HEK293T (cell line): ENCODE data around the gene MAEL.
A peak's percentile ranks its signal among the peaks of the same experiment; 100 is the strongest.

ENCODE experiments used
- CTCF ChIA-PET: fragments of 350-600 bp; formaldehyde crosslinking; extraction: SDS; loops from one replicate; lab custom pipeline; 2021; ENCODE audit warnings: antibody characterized with exemption, inconsistent platforms; lab: Yijun Ruan, JAX
- POLR2A ChIA-PET: fragments of 350-600 bp; formaldehyde crosslinking; extraction: SDS; loops from one replicate; lab custom pipeline; 2020; ENCODE audit warnings: antibody characterized with exemption, inconsistent platforms; lab: Yijun Ruan, JAX
- DNase-seq: peaks from one replicate; pipeline ENCODE4 v3.0.0; 2012; ENCODE audit warnings: mixed read lengths; ENCODE audit errors: extremely low spot score
- ARNT ChIP-seq: fragments of 450-650 bp; IDR thresholded peaks from 2 replicates; pipeline ENCODE4 v1.6.1; 2017; ENCODE audit warnings: mild to moderate bottlenecking
- BHLHE40 ChIP-seq: fragments of 450-650 bp; IDR thresholded peaks from 2 replicates; pipeline ENCODE4 v1.6.1; 2016; ENCODE audit warnings: mild to moderate bottlenecking, moderate library complexity, borderline replicate concordance
- CTBP1 ChIP-seq: fragments of 450-650 bp; IDR thresholded peaks from 2 replicates; pipeline ENCODE4 v1.6.1; 2016; ENCODE audit warnings: borderline replicate concordance
- ELF4 ChIP-seq: fragments of 450-650 bp; IDR thresholded peaks from 2 replicates; pipeline ENCODE4 v1.6.1; 2017; ENCODE audit warnings: antibody characterized with exemption
- FOXA1 ChIP-seq: fragments of 450-650 bp; IDR thresholded peaks from 2 replicates; pipeline ENCODE4 v1.6.1; 2016; ENCODE audit warnings: mild to moderate bottlenecking
- FOXK2 ChIP-seq: fragments of 450-650 bp; IDR thresholded peaks from 2 replicates; pipeline ENCODE4 v1.6.1; 2016; ENCODE audit warnings: mild to moderate bottlenecking
- FOXM1 ChIP-seq: fragments of 450-650 bp; IDR thresholded peaks from 2 replicates; pipeline ENCODE4 v1.6.1; 2017; ENCODE audit warnings: mild to moderate bottlenecking, borderline replicate concordance
- HDGF ChIP-seq: fragments of 450-650 bp; IDR thresholded peaks from 2 replicates; pipeline ENCODE4 v1.6.1; 2017; ENCODE audit warnings: antibody characterized with exemption, borderline replicate concordance
- L3MBTL2 ChIP-seq: fragments of 450-650 bp; conservative IDR thresholded peaks from 2 replicates; pipeline ENCODE4 v1.6.1; 2016; ENCODE audit warnings: mild to moderate bottlenecking
- LEF1 ChIP-seq: fragments of 450-650 bp; IDR thresholded peaks from 2 replicates; pipeline ENCODE4 v1.6.1; 2017; ENCODE audit warnings: mild to moderate bottlenecking, borderline replicate concordance
- NFRKB ChIP-seq: fragments of 450-650 bp; IDR thresholded peaks from 2 replicates; pipeline ENCODE4 v1.6.1; 2016; ENCODE audit warnings: mild to moderate bottlenecking, moderate library complexity
- SP1 ChIP-seq: fragments of 450-650 bp; IDR thresholded peaks from 2 replicates; pipeline ENCODE4 v1.6.1; 2017
- SUZ12 ChIP-seq: fragments of 450-650 bp; IDR thresholded peaks from 2 replicates; pipeline ENCODE4 v1.6.1; 2016; ENCODE audit warnings: mild to moderate bottlenecking
- TARDBP ChIP-seq: fragments of 450-650 bp; IDR thresholded peaks from 2 replicates; pipeline ENCODE4 v1.6.1; 2016
- ZNF384 ChIP-seq: fragments of 450-650 bp; IDR thresholded peaks from 2 replicates; pipeline ENCODE4 v1.6.1; 2016
- TF ChIP-seq, protein P1 (sequence below): fragments of 450-650 bp; IDR thresholded peaks from 2 replicates; pipeline ENCODE4 v1.6.1; 2016

The MAEL gene

DNA sequence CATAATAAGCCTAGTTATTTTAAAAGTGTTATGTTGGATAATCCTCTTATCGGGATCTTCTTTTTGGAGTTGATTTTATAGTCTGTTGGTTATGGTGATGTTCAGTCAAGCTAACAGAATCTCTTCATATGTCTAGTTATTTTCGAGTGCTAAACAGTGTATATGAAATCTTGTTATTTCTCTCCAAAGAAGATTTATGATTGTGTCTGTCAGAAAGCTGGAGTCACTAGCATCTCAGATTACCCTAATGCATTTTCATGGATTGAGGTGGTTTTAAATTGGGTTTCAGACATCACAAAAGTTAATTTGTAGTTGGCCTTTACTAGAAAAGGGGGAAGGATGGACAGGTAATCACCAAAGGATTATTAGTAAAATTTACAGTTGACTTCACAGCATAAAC, 13.3 kb downstream of the MAEL start:
- ChIA-PET CTCF (interaction anchor here (1.0 kb wide), 1 partner anchor 10 kb away, joined by 3 read pairs; no protein-coding TSS in a partner anchor), POLR2A (no interaction called here)
- no peak for DNase-seq
- no peak for TF ChIP-seq BHLHE40
- TF ChIP-seq, protein P1, sequence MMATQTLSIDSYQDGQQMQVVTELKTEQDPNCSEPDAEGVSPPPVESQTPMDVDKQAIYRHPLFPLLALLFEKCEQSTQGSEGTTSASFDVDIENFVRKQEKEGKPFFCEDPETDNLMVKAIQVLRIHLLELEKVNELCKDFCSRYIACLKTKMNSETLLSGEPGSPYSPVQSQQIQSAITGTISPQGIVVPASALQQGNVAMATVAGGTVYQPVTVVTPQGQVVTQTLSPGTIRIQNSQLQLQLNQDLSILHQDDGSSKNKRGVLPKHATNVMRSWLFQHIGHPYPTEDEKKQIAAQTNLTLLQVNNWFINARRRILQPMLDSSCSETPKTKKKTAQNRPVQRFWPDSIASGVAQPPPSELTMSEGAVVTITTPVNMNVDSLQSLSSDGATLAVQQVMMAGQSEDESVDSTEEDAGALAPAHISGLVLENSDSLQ, result peak; percentile 58

DNA sequence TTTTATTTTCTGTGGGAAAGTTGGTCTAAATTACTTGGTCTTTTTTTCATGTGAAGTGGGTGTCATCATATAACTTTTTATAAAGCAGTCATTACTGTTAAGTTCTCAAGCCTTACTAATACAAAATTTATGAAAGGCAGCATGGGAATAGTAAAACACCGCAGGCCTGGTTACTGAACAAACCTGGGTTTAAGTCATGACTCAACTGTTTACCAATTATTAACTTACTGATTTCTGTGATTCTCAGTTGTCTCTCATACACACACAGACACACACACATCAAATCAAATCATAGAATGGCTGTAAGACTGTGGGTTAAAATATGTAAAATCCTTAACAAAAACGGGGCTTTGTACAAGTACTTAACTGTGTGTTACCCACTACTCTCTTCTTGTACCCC, 14.6 kb downstream of the MAEL start:
- ChIA-PET CTCF (no interaction called here), POLR2A (no interaction called here)
- TF ChIP-seq TARDBP, result no peak
- no peak for TF ChIP-seq NFRKB
- TF ChIP-seq FOXA1, result no peak
- TF ChIP-seq BHLHE40, result no peak
- no peak for TF ChIP-seq SUZ12
- TF ChIP-seq, protein P1, result no peak
- no peak for TF ChIP-seq ELF4
- TF ChIP-seq FOXM1, result no peak
- no peak for TF ChIP-seq LEF1
- TF ChIP-seq L3MBTL2, result no peak
- no peak for TF ChIP-seq HDGF
- TF ChIP-seq ZNF384, result no peak
- TF ChIP-seq SP1, result no peak
- no peak for TF ChIP-seq FOXK2
- no peak for TF ChIP-seq ARNT
- no peak for TF ChIP-seq CTBP1
- DNase-seq, result no peak

DNA sequence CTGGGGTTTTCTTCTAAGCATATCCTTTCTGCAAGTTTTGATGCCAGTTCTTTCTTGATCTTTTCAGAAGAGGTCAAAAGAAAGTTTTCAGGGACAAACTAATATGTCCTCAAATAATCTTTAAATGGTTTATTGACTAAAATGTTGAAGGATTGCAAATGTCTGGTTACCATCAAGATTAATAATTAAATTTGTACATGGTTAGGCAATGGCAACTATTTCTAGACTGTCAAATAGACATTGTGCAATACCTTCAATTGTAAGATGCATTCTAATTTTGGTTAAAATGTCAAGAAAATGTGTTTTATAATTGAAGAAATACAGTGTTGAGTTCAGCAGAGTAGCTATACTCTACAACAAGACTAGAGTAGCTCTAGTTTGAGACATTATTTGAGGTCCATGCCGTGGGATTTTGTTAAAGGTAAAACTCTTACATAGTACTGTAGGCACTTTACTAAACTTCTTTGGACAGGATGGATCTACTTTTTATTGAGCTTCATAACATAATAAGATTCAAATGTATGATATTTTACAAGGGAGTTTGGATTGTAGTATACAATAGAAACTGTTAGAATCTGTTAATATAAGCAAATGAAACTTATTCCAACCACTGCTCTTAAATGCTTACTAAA, 22.6 kb downstream of the MAEL start:
- POLR2A ChIA-PET, result no interaction called here
- DNase-seq, result no peak
- TF ChIP-seq NFRKB, result no peak
- no peak for TF ChIP-seq ARNT
- no peak for TF ChIP-seq FOXM1
- CTCF ChIA-PET, result no interaction called here

DNA sequence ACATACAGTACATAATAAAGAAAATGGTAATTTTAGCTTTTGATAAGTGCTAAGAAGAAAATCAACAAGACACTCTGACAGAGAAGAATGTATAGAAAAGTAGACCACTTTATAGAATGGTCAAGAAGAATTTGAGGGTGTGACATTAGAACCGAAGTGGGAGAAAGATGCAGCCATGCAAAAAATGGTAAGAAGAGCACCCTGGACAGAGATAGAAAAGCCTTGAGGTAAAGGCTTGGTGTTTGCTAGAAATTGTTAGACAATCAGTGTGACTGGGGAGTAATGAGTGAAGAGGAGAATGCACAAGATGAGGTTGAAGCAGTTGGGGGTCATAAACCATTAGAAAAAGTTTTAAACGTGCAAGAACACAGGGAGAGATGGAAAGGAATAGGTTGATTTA, 23.5 kb downstream of the MAEL start:
- no peak for TF ChIP-seq TARDBP
- TF ChIP-seq ELF4, result no peak
- DNase-seq, result no peak
- ChIA-PET POLR2A (interaction anchor here (0.8 kb wide), 1 partner anchor 32 kb away, joined by 3 read pairs; no protein-coding TSS in a partner anchor), CTCF (interaction anchor here (1.0 kb wide), 1 partner anchor 10 kb away, joined by 3 read pairs; no protein-coding TSS in a partner anchor)

DNA sequence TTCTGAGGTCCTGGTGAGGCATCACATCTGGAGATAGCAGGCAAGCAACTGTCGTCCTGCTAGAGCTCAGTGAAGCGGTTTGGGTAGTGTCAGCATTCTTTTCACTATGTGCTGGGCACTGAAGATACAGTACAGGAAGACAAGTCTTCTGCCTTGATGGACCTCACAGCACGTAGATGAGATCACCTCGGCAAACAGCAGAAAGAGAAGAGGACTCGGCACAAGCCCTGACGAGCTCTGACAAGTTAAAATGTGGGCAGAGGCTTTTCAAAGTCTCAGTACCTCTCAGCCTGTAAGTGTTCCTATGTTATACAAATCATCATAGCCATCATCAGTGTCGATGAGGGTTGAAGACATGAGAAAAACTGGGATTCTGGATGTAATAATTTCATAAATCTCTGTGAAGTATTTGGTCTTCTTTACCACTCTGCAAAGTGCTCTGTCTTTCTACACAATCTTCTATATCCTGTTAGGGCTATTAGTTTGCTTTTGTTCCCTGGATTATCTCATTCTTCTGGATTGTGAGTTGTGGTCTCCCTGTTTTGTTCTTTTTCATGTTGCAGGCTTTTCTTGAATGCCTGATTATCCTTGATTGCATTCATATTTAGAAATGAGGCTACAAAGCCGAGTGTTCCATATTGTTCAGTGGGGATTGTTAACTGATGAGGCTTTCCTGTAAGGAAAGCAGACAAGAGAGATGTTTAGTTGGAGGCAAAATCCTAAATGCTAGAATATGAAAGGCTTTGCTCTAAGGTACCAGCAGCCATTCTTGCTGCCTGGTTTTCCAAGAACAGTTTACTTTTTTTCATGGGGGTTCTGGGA, 24.2 kb downstream of the MAEL start:
- POLR2A ChIA-PET, result interaction anchor here (0.8 kb wide), 1 partner anchor 31 kb away, joined by 3 read pairs; no protein-coding TSS in a partner anchor
- TF ChIP-seq FOXK2 (no peak), BHLHE40 (no peak), FOXA1 (no peak), L3MBTL2 (no peak), ARNT (no peak), SP1 (no peak), HDGF (no peak), ELF4 (no peak), CTBP1 (no peak), TARDBP (no peak), NFRKB (no peak), LEF1 (no peak), SUZ12 (no peak), FOXM1 (no peak)
- TF ChIP-seq, protein P1, result no peak
- DNase-seq, result no peak
- CTCF ChIA-PET, result interaction anchor here (1.0 kb wide), 1 partner anchor 11 kb away, joined by 3 read pairs; no protein-coding TSS in a partner anchor

DNA sequence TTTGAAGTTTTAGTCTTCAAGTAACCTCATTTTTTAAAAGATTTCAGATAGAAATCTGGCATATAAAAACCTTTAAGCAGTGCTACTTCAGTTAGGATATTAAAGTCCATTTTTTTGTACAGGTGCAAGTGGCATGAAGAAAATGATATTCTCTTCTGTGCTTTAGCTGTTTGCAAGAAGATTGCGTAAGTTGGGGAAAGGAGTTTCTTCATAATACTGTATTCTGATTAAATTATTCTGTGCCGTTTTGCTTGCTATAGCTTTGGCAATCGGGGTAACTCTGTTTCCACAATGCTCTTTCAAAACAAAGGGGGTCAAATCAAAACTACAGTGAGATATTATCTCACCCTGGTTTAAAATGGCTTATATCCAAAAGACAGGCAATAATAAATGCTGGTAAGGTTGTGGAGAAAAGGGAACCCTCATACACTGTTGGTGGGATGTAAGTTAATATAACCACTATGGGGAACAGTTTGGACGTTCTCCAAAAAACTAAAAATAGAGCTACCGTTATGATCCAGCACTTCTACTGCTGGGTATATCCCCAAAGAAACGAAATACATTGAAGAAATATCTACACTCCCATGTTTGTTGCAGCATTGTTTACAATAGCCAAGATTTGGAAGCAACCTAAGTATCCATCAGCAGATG, 27.1 kb downstream of the MAEL start:
- no peak for TF ChIP-seq HDGF
- no peak for TF ChIP-seq BHLHE40
- no peak for TF ChIP-seq FOXM1
- no peak for TF ChIP-seq ZNF384
- no peak for TF ChIP-seq L3MBTL2
- TF ChIP-seq CTBP1, result no peak
- TF ChIP-seq TARDBP, result no peak
- TF ChIP-seq FOXA1, result no peak
- no peak for TF ChIP-seq ELF4
- TF ChIP-seq SUZ12, result no peak
- TF ChIP-seq, protein P1, result no peak
- no peak for TF ChIP-seq SP1
- TF ChIP-seq ARNT, result no peak
- TF ChIP-seq LEF1, result no peak
- no peak for TF ChIP-seq FOXK2
- TF ChIP-seq NFRKB, result no peak
- CTCF ChIA-PET, result no interaction called here
- DNase-seq, result no peak
- POLR2A ChIA-PET, result no interaction called here
